Left lung (tissue), 10 donors: ENCODE measurements around the gene DBNL. TPM values are rescaled to one million over a fixed set of nuclear protein-coding genes. Genes with fewer than 3 reads are reported as not detected.

ENCODE experiments used
- ATAC-seq: fragments of 200-7000 bp; cut with Tn5 transposase; one replicate; pipeline ENCODE4 v1.9.1; 2020; ENCODE audit warnings: moderate library complexity
- DNase-seq, 4 donors: peaks; one replicate each; pipeline ENCODE4 v3.0.0-alpha.2; 2013 to 2020
- H3K27ac ChIP-seq, 2 donors: fragments of 200-600 bp; sonication (generic) in 1 of 2; one replicate each; pipeline versions ENCODE4 v1.5.0 to v1.8.0; 2020 to 2021
- H3K27me3 ChIP-seq, 2 donors: fragments of 200-600 bp; sonication (generic) in 1 of 2; one replicate each; pipeline versions ENCODE4 v1.5.0 to v1.8.0; 2020 to 2021
- H3K36me3 ChIP-seq, 2 donors: fragments of 200-600 bp; sonication (generic) in 1 of 2; one replicate each; pipeline versions ENCODE4 v1.5.0 to v1.8.0; 2020 to 2021
- H3K4me1 ChIP-seq, 2 donors: fragments of 200-600 bp; one replicate each; pipeline ENCODE4 v1.8.0; 2021
- H3K4me3 ChIP-seq, 2 donors: fragments of 200-600 bp; sonication (generic) in 1 of 2; one replicate each; pipeline versions ENCODE4 v1.5.0 to v1.8.0; 2020 to 2021; ENCODE audit warnings: mild to moderate bottlenecking in 1 of 2
- H3K9me3 ChIP-seq, 2 donors: fragments of 200-600 bp; sonication (generic) in 1 of 2; one replicate each; pipeline versions ENCODE4 v1.5.0 to v1.8.0; 2020 to 2021
- intact Hi-C, 2 donors: fragments of 100-400 bp; cut with DNase I; formaldehyde crosslinking; loops; one replicate each; pipeline versions ENCODE4 v1.11.2 to v1.14.2; 2022
- polyA plus RNA-seq, 6 donors: library from polyadenylated mRNA; unstranded; fragments of 120-200 nt; gene quantifications; one replicate each; pipeline ENCODE4 v1.2.1, GENCODE V29; 2013; ENCODE audit not compliant: insufficient read length in 6 of 6
- total RNA-seq, 2 donors: library from RNA; stranded (reverse); fragmentation: NEBNext Ultra II Directional; extraction: Animal tissue kit (Norgen Biotek cat#: 25700); gene quantifications; one replicate each; pipeline ENCODE4 v1.2.1, GENCODE V29; 2021
- TF ChIP-seq, protein P1 (sequence below), 2 donors: fragments of 200-600 bp; sonication (generic) in 1 of 2; IDR thresholded peaks; one replicate each; pipeline versions ENCODE4 v1.5.0 to v1.8.0; 2021; ENCODE audit warnings: antibody characterized with exemption in 2 of 2
- donor health status: DM: no; HTN: yes; CAD: no.
- donor health status: DM: no; HTN: no; CAD: no.

Gene DBNL
- total and polyA plus RNA-seq, 8 donors, result 57.2 to 119 (median 69.5) TPM

DNA sequence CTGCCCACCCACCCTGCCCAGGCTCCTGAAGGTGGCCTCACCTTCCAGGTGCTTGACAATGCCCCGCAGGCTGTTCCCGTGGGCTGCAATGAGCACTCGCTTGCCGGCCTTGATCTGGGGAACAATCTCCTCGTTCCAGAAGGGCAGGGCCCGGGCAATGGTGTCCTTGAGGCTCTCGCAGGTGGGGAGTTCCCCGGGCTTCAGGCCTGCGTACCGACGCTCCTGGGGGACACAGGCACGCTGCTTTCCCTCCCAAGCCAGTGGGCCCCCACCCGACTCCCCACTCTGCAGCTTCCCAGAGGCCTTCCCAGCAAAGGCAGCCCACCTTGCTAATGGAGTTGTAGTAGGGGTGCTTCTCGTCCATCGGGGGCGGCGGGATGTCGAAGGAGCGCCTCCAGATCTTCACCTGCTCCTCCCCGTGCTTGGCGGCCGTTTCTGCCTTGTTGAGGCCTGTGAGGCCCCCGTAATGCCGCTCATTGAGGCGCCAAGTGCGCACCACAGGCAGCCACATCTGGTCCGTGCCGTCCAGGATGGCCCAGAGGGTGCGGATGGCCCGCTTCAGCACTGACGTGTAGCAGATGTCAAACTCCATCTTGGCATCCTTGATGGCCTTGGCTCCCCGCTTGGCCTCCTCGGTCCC, 20.4 kb downstream of the DBNL start:
- ATAC-seq, result peak; percentile 19
- TF ChIP-seq, protein P1, sequence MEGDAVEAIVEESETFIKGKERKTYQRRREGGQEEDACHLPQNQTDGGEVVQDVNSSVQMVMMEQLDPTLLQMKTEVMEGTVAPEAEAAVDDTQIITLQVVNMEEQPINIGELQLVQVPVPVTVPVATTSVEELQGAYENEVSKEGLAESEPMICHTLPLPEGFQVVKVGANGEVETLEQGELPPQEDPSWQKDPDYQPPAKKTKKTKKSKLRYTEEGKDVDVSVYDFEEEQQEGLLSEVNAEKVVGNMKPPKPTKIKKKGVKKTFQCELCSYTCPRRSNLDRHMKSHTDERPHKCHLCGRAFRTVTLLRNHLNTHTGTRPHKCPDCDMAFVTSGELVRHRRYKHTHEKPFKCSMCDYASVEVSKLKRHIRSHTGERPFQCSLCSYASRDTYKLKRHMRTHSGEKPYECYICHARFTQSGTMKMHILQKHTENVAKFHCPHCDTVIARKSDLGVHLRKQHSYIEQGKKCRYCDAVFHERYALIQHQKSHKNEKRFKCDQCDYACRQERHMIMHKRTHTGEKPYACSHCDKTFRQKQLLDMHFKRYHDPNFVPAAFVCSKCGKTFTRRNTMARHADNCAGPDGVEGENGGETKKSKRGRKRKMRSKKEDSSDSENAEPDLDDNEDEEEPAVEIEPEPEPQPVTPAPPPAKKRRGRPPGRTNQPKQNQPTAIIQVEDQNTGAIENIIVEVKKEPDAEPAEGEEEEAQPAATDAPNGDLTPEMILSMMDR (IDR thresholded peaks at IDR 0.05), result no peak
- Histone ChIP-seq H3K27ac (no peak overlapping the region), H3K4me3 (no peak overlapping the region), H3K9me3 (no peaks in the 10 kb centered on the region), H3K4me1 (peaks cover 0 to 12% of the 10 kb centered on the region in 2 donors), H3K27me3 (no peaks in the 10 kb centered on the region), H3K36me3 (peaks cover 0 to 32% of the 10 kb centered on the region in 2 donors)
- intact Hi-C loops, result no loop called here
- peak in 1 of 4 donors; percentile 29 for DNase-seq

- H3K4me3 ChIP-seq, result no peak within 1 kb of the TSS
- no peaks in the 10 kb centered on the region for H3K27me3 ChIP-seq
- peaks cover 0 to 25% of the 10 kb centered on the region in 2 donors for H3K36me3 ChIP-seq
- ATAC-seq, result peak; percentile 19
- no peaks in the 10 kb centered on the region for H3K9me3 ChIP-seq
- peaks cover 0 to 12% of the 10 kb centered on the region in 2 donors for H3K4me1 ChIP-seq
- intact Hi-C loops, result no loop called here
- TF ChIP-seq, protein P1 (IDR thresholded peaks at IDR 0.05), result no peak
- peak in 2 of 4 donors; percentile 32 to 75 for DNase-seq
- H3K27ac ChIP-seq, result no peak within 1 kb of the TSS
Observed at GRCh38 chr7:44065431-44066110, 21.1 kb downstream of the DBNL start, which contains the start of gene PGAM2. Gene PGAM2, minus strand, starts transcription at chr7:44065567. Its CDS starts 38 bp downstream, at chr7:44065529.

- no peak for DNase-seq
- Histone ChIP-seq H3K27me3 (no peaks in the 10 kb centered on the region), H3K4me1 (peaks cover 0 to 12% of the 10 kb centered on the region in 2 donors), H3K36me3 (peaks cover 0 to 20% of the 10 kb centered on the region in 2 donors), H3K9me3 (no peaks in the 10 kb centered on the region), H3K4me3 (no peak overlapping the region), H3K27ac (no peak overlapping the region)
- TF ChIP-seq, protein P1 (IDR thresholded peaks at IDR 0.05), result no peak
- no peak for ATAC-seq
- intact Hi-C loops, result no loop called here
Observed at GRCh38 chr7:44066111-44066460, 21.6 kb downstream of the DBNL start.

DNA sequence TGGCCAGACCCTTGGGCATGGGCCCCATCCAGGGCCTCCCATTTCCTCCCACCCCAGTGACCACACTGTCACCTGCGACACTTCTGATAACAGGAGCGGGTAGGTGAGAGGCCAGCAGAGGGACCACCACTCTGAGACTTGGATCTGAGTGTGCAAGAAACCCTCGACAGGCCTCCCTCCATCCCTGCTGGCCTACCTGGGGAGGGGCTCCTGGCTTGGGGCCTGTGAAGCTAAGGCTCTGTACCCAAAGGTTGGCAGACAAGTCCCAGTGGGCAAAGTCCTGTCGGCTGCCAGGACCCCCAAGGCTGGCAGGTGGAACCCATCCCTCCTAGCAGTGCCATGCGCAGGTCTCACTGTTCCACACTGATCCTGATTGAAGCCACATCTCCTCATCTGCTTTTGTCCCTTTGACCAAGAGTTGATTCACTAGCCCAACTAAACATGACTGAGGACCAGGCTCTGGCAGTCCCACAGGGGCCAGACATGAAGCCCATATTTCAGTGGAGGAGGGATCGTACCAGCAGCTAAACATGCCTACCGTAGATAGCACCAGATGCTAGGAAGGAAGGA, 22.1 kb downstream of the DBNL start:
- H3K4me1 ChIP-seq, result peaks cover 0 to 12% of the 10 kb centered on the region in 2 donors
- TF ChIP-seq, protein P1 (IDR thresholded peaks at IDR 0.05), result no peak
- intact Hi-C loops, result no loop called here
- no peak overlapping the region for H3K27ac ChIP-seq
- ATAC-seq (no peak), DNase-seq (peak in 2 of 4 donors; percentile 27 to 43)
- H3K36me3 ChIP-seq, result peaks cover 0 to 15% of the 10 kb centered on the region in 2 donors
- no peaks in the 10 kb centered on the region for H3K9me3 ChIP-seq
- H3K27me3 ChIP-seq, result no peaks in the 10 kb centered on the region
- no peak overlapping the region for H3K4me3 ChIP-seq
